ENCODE data around the gene PHLDA3. TPM values are rescaled to one million over a fixed set of nuclear protein-coding genes. Genes with fewer than 3 reads are reported as not detected.

Gene PHLDA3
- total and polyA plus RNA-seq, 9 donors = 4.7 to 38.2 (median 27.3) TPM

- H3K4me1 ChIP-seq (ENCODE audit: insufficient read depth) = peaks cover 3% of the 10 kb centered on the region
- no peak for TF ChIP-seq EP300 (IDR thresholded peaks at IDR 0.05)
- TF ChIP-seq POLR2A (IDR thresholded peaks at IDR 0.05) = no peak
- TF ChIP-seq, protein P1, sequence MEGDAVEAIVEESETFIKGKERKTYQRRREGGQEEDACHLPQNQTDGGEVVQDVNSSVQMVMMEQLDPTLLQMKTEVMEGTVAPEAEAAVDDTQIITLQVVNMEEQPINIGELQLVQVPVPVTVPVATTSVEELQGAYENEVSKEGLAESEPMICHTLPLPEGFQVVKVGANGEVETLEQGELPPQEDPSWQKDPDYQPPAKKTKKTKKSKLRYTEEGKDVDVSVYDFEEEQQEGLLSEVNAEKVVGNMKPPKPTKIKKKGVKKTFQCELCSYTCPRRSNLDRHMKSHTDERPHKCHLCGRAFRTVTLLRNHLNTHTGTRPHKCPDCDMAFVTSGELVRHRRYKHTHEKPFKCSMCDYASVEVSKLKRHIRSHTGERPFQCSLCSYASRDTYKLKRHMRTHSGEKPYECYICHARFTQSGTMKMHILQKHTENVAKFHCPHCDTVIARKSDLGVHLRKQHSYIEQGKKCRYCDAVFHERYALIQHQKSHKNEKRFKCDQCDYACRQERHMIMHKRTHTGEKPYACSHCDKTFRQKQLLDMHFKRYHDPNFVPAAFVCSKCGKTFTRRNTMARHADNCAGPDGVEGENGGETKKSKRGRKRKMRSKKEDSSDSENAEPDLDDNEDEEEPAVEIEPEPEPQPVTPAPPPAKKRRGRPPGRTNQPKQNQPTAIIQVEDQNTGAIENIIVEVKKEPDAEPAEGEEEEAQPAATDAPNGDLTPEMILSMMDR (IDR thresholded peaks at IDR 0.05) = no peak
- whole genome bisulfite sequencing, 3 donors = 87 to 96% (median 88%) methylated on average over 3 of the region's 3 CpGs
- H3K27me3 ChIP-seq = no peaks in the 10 kb centered on the region
- no peaks in the 10 kb centered on the region for H3K9me3 ChIP-seq
- H3K27ac ChIP-seq = no peak overlapping the region
- H3K36me3 ChIP-seq = no peaks in the 10 kb centered on the region
- intact Hi-C loops (cut with DNase I) = no loop called here
- no peak overlapping the region for H3K4me3 ChIP-seq
- no peak for DNase-seq
Observed at GRCh38 chr1:201459052-201459451, 9.9 kb downstream of the PHLDA3 start.

GRCh38 chr1:201457508-201457960 lies 11.5 kb downstream of the PHLDA3 start:
- Histone ChIP-seq H3K36me3 (no peaks in the 10 kb centered on the region), H3K27ac (no peak overlapping the region), H3K9me3 (no peaks in the 10 kb centered on the region), H3K4me3 (no peak overlapping the region), H3K27me3 (no peaks in the 10 kb centered on the region), H3K4me1 (ENCODE audit: insufficient read depth) (peaks cover 3% of the 10 kb centered on the region)
- no peak for DNase-seq
- no peak for TF ChIP-seq EP300 (IDR thresholded peaks at IDR 0.05)
- TF ChIP-seq POLR2A (IDR thresholded peaks at IDR 0.05) = no peak
- TF ChIP-seq, protein P1 (IDR thresholded peaks at IDR 0.05) = no peak
- 56 to 69% (median 57%) methylated on average over 4 of the region's 4 CpGs for WGBS, 3 donors
- intact Hi-C loops (cut with DNase I) = no loop called here

GRCh38 chr1:201456499-201457309 lies 12.3 kb downstream of the PHLDA3 start:
- WGBS, 3 donors = 48 to 54% (median 52%) methylated on average over 11 of the region's 11 CpGs
- Histone ChIP-seq H3K4me3 (no peak overlapping the region), H3K27ac (no peak overlapping the region), H3K4me1 (ENCODE audit: insufficient read depth) (peaks cover 3% of the 10 kb centered on the region), H3K9me3 (no peaks in the 10 kb centered on the region), H3K36me3 (no peaks in the 10 kb centered on the region), H3K27me3 (no peaks in the 10 kb centered on the region)
- no peak for TF ChIP-seq EP300 (IDR thresholded peaks at IDR 0.05)
- TF ChIP-seq, protein P1 (IDR thresholded peaks at IDR 0.05) = no peak
- no peak for TF ChIP-seq POLR2A (IDR thresholded peaks at IDR 0.05)
- intact Hi-C loops (cut with DNase I) = no loop called here
- DNase-seq = peak in 1 of 5 donors; percentile 67

- no peaks in the 10 kb centered on the region for H3K27me3 ChIP-seq
- no peak overlapping the region for H3K27ac ChIP-seq
- no peak for TF ChIP-seq EP300 (IDR thresholded peaks at IDR 0.05)
- TF ChIP-seq, protein P1 (IDR thresholded peaks at IDR 0.05) = no peak
- TF ChIP-seq POLR2A (IDR thresholded peaks at IDR 0.05) = no peak
- intact Hi-C loops (cut with DNase I) = no loop called here
- no peak for DNase-seq
- WGBS, 3 donors = 70 to 91% (median 76%) methylated on average over 6 of the region's 6 CpGs
- H3K36me3 ChIP-seq = no peaks in the 10 kb centered on the region
- no peak overlapping the region for H3K4me3 ChIP-seq
- peaks cover 5% of the 10 kb centered on the region for H3K4me1 ChIP-seq (ENCODE audit: insufficient read depth)
- H3K9me3 ChIP-seq = no peaks in the 10 kb centered on the region
Observed at GRCh38 chr1:201455098-201455497, 13.9 kb downstream of the PHLDA3 start.

All from ovary (tissue), 9 donors.